Endothelial cell of umbilical vein (primary cell): ENCODE measurements around the gene GIMAP8. TPM values are rescaled to one million over a fixed set of nuclear protein-coding genes. Genes with fewer than 3 reads are reported as not detected.

Experiments
- BruUV-seq: library from RNA; stranded (reverse); fragments of 400-500 nt; replicated peaks from 2 replicates; lab custom pipeline; 2021; lab: Mats Ljungman, UMichigan
- CTCF ChIA-PET: fragments of 300-600, 350-600 bp; sonication (Branson Sonifier 250); formaldehyde crosslinking; loops from one replicate; lab custom pipeline; 2021; ENCODE audit warnings: antibody characterized with exemption, inconsistent platforms; lab: Charles Lee
- POLR2A ChIA-PET: fragments of 300-600, 350-600 bp; sonication (Branson Sonifier 250); formaldehyde crosslinking; loops from one replicate; lab custom pipeline; 2021; ENCODE audit warnings: antibody characterized with exemption, inconsistent platforms; lab: Charles Lee
- DNase-seq: peaks from one replicate; pipeline ENCODE4 v3.0.0-alpha.2; 2011; ENCODE audit warnings: low read depth, low spot score
- FAIRE-seq: peaks from 2 replicates; lab custom pipeline; 2011; peaks lifted over from hg19 to GRCh38; lab: Jason Lieb, UNC
- H2AFZ ChIP-seq: 2 replicates; pipeline ENCODE4 v1.6.0; 2012; ENCODE audit warnings: low read depth, low read length, control low read depth, inconsistent platforms
- H3K27ac ChIP-seq: 2 replicates; pipeline ENCODE4 v1.5.1; 2011; ENCODE audit warnings: low read depth, mild to moderate bottlenecking, control low read depth, low read length, moderate library complexity; ENCODE audit not compliant: insufficient read depth
- H3K27me3 ChIP-seq, 2 experiments: 2 replicates each; pipeline versions ENCODE4 v1.6.0 to v1.6.1; 2011; ENCODE audit warnings: low read length in 2 of 2, mixed read lengths in 1 of 2; ENCODE audit not compliant: control insufficient read depth in 2 of 2, insufficient read depth in 2 of 2
- H3K36me3 ChIP-seq, 2 experiments: 2 replicates in 1 of 2; 3 replicates in 1 of 2; pipeline ENCODE4 v1.5.1; 2011; ENCODE audit warnings: low read length in 2 of 2, mild to moderate bottlenecking in 1 of 2, moderate library complexity in 1 of 2; ENCODE audit not compliant: control insufficient read depth in 2 of 2, insufficient read depth in 2 of 2; ENCODE audit errors: extremely low read depth in 1 of 2
- H3K4me1 ChIP-seq: 3 replicates; pipeline ENCODE4 v1.5.1; 2011; ENCODE audit warnings: mild to moderate bottlenecking, low read length; ENCODE audit not compliant: control insufficient read depth, insufficient read depth; ENCODE audit errors: extremely low read depth
- H3K4me2 ChIP-seq: 2 replicates; pipeline ENCODE4 v1.6.1; 2011; ENCODE audit warnings: low read length, control low read depth, mixed read lengths; ENCODE audit not compliant: insufficient read depth
- H3K4me3 ChIP-seq, 3 experiments: fragments of 200-600 bp in 1 of 3; sonication (generic), shearing (Covaris generic) in 1 of 3; replicated peaks in 1 of 3; 2 replicates each; pipeline ENCODE4 v1.5.1; 2011 to 2016; ENCODE audit warnings: control low read depth in 3 of 3, low read length in 3 of 3, mild to moderate bottlenecking in 2 of 3, inconsistent platforms in 1 of 3, low read depth in 1 of 3, moderate library complexity in 1 of 3; ENCODE audit not compliant: insufficient read depth in 1 of 3
- H3K79me2 ChIP-seq: 2 replicates; pipeline ENCODE4 v1.6.0; 2012; ENCODE audit warnings: low read length, inconsistent platforms; ENCODE audit not compliant: control insufficient read depth, insufficient read depth
- H3K9ac ChIP-seq: replicated peaks from 2 replicates; pipeline ENCODE3; 2011; ENCODE audit warnings: low read length, control low read depth; ENCODE audit not compliant: insufficient read depth; ENCODE audit errors: extremely low read depth
- H3K9me1 ChIP-seq: replicated peaks from 3 replicates; pipeline ENCODE4 v1.6.0; 2011; ENCODE audit warnings: mild to moderate bottlenecking, low read length; ENCODE audit not compliant: control insufficient read depth, insufficient read depth; ENCODE audit errors: extremely low read depth
- H3K9me3 ChIP-seq: replicated peaks from 2 replicates; pipeline ENCODE4 v1.5.1; 2012; ENCODE audit warnings: low read length, inconsistent platforms; ENCODE audit not compliant: control insufficient read depth, insufficient read depth
- H4K20me1 ChIP-seq: replicated peaks from 2 replicates; pipeline ENCODE3; 2011; ENCODE audit warnings: mild to moderate bottlenecking, low read length; ENCODE audit not compliant: control insufficient read depth, insufficient read depth; ENCODE audit errors: extremely low read depth
- CTCF ChIP-seq, 2 donors: IDR thresholded peaks; 1 replicate in 1 of 2; 2 replicates in 1 of 2; pipeline ENCODE4 v1.5.1; 2011; ENCODE audit warnings: low read length in 2 of 2, mild to moderate bottlenecking in 2 of 2, moderate library complexity in 2 of 2, control low read depth in 1 of 2, inconsistent platforms in 1 of 2, low read depth in 1 of 2; ENCODE audit not compliant: insufficient read depth in 1 of 2; ENCODE audit errors: extremely low read depth in 1 of 2
- EZH2 ChIP-seq: IDR thresholded peaks from 2 replicates; pipeline ENCODE4 v1.6.1; 2012; ENCODE audit warnings: borderline replicate concordance, low read depth, mild to moderate bottlenecking, moderate library complexity, low read length, inconsistent platforms; ENCODE audit not compliant: severe bottlenecking
- FOS ChIP-seq: IDR thresholded peaks from 2 replicates; pipeline ENCODE4 v1.6.1; 2011; ENCODE audit warnings: mild to moderate bottlenecking, low read length, moderate library complexity, borderline replicate concordance; ENCODE audit not compliant: insufficient read depth
- GATA2 ChIP-seq: IDR thresholded peaks from 2 replicates; pipeline ENCODE4 v1.7.0; 2011; ENCODE audit warnings: low read depth, mild to moderate bottlenecking, moderate library complexity, mixed read lengths, low read length; ENCODE audit not compliant: insufficient read length, insufficient read depth
- JUN ChIP-seq: IDR thresholded peaks from 2 replicates; pipeline ENCODE4 v1.6.1; 2011; ENCODE audit warnings: borderline replicate concordance, low read depth; ENCODE audit not compliant: insufficient read length, insufficient read depth
- MAX ChIP-seq: IDR thresholded peaks from 2 replicates; pipeline ENCODE4 v1.6.1; 2011; ENCODE audit not compliant: insufficient read depth, insufficient read length
- MYC ChIP-seq: IDR thresholded peaks from one replicate; pipeline ENCODE4 v1.6.1; 2011; ENCODE audit warnings: mild to moderate bottlenecking, low read depth, low read length
- POLR2A ChIP-seq: IDR thresholded peaks from 2 replicates; pipeline ENCODE4 v1.6.1; 2012; ENCODE audit warnings: low read depth, mild to moderate bottlenecking, control low read depth, low read length
- POLR2AphosphoS5 ChIP-seq: IDR thresholded peaks from 2 replicates; pipeline ENCODE4 v1.6.1; 2012; ENCODE audit warnings: low read depth, mild to moderate bottlenecking, control low read depth, low read length, moderate library complexity; ENCODE audit not compliant: insufficient read depth
- dilution Hi-C: fragments of 300-500 bp; cut with MboI; formaldehyde crosslinking; loops from one replicate; pipeline ENCODE4 v1.15.0; 2019; ENCODE audit warnings: low sequenced_read_pairs; ENCODE audit not compliant: extremely low pct_ligation_motif_present
- intact Hi-C: fragments of 100-400 bp; cut with micrococcal nuclease; formaldehyde crosslinking; loops from one replicate; pipeline ENCODE4 v1.10.0; 2022
- polyA plus RNA-seq, 4 experiments: library from polyadenylated mRNA; depleted of rRNA in 3 of 4; stranded (reverse) in 3 of 4; unstranded in 1 of 4; fragments of >200 nt; gene quantifications; 2 replicates each; pipeline versions ENCODE4 v1.2.1 to v1.2.3, GENCODE V29; 2011 to 2012; ENCODE audit warnings: missing spikeins in 1 of 4
- total RNA-seq: library from RNA; stranded (reverse); gene quantifications from 2 replicates; pipeline ENCODE4 v1.2.3, GENCODE V29; 2021

The GIMAP8 gene
- total and polyA plus RNA-seq, 2 donors (not counting 3 experiments of a cell fraction or from before 2014, with no cell fraction given) = 32.2 to 71.8 TPM

GRCh38 chr7:150479023-150479716 is 28.7 kb downstream of the GIMAP8 start:
- BruUV-seq = no TSS peak
- no peak overlapping the region for H2AFZ ChIP-seq
- DNase-seq (no peak), FAIRE-seq (no peak)
- peaks cover 10% of the 10 kb centered on the region for H3K4me1 ChIP-seq
- no peak overlapping the region for H3K9ac ChIP-seq
- no peaks in the 10 kb centered on the region for H3K27me3 ChIP-seq
- peaks cover 8 to 43% of the 10 kb centered on the region in 2 experiments for H3K36me3 ChIP-seq
- no peak overlapping the region for H3K27ac ChIP-seq
- TF ChIP-seq GATA2 (no peak), EZH2 (no peak), POLR2A (no peak), POLR2AphosphoS5 (no peak), CTCF (IDR thresholded peaks at IDR 0.05; ENCODE audit: extremely low read depth in 1 of 2, insufficient read depth in 1 of 2, low read depth in 1 of 2, low read length in 2 of 2) (no peak), MYC (no peak), FOS (no peak), MAX (no peak), JUN (no peak)
- intact Hi-C loops (no loop called here), dilution Hi-C loops (no loop called here)
- H3K4me2 ChIP-seq = no peak overlapping the region
- H3K4me3 ChIP-seq = no peak overlapping the region
- CTCF ChIA-PET = interaction anchor here (1.4 to 3.6 kb wide), 3 partner anchors 13 to 277 kb away, joined by 3 to 17 read pairs (median 4); no protein-coding TSS in a partner anchor
- H3K9me3 ChIP-seq = no peaks in the 10 kb centered on the region
- H4K20me1 ChIP-seq = no peaks in the 10 kb centered on the region
- H3K79me2 ChIP-seq = no peaks in the 10 kb centered on the region
- POLR2A ChIA-PET = interaction anchor here (0.7 to 1.0 kb wide), 2 partner anchors 9 to 12 kb away, joined by 3 to 4 read pairs; no protein-coding TSS in a partner anchor
- H3K9me1 ChIP-seq = no peaks in the 10 kb centered on the region
